ENCODE results near the gene NEK6.
A peak's percentile ranks its signal among the peaks of the same experiment; 100 is the strongest.

Gene NEK6

DNA sequence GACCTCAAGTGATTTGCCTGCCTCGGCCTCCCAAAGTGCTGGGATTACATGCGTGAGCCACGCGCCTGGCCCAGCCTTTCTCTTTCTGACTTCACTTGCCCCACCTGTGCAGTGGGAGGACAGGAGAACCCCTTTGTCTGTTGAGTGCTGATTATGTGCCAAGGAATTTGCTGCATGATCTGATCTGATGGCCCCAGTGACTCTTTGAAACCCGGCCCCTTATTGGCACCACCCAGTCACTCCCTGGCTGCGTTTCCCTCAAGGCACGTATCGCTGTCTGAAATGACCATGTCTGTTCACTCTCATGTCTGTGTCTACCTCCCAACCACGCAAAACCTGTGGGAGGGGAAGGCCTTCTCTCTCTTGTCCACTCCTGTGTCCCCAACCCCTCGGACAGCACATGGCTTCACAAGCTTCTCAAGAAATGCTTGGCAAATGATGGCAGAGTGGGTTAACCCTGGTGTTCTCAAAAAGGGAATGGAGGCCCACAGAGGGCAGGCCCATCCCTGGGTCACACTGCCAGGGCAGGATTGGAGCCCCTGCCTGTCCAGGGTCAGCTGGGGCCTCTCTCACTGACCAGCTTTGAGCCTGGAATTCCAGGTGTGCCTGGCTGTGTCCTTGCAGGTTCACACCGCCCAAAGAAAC lies 21.9 kb downstream of the NEK6 start:
- DNase-seq (ENCODE audit: low spot score) = no peak

DNA sequence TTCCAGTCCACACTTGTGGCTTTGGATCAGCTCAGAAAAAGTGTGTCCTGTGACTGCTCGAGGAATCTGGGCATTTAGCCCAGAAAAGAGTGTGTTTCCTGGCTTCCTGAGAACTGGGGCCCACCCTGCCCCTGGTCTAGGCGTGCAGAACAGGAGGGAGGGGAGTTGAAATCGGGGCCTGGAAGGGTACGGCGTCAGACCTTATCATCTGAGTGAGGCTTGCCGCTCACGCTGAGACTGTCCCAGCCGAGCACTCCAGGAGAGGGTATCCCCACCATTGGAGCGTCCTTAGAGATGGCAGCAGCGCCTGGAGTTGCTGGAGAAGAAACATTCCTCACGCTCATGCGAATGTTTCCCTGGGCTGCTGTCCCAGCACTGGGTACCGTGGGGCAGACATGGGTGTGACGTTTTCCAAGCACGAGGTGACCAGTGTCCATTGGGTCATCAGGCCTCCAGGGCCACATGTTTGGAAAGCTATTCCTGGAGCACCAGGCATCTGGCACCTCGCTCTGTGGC lies 22.5 kb downstream of the NEK6 start:
- DNase-seq (ENCODE audit: low spot score) = no peak

DNA sequence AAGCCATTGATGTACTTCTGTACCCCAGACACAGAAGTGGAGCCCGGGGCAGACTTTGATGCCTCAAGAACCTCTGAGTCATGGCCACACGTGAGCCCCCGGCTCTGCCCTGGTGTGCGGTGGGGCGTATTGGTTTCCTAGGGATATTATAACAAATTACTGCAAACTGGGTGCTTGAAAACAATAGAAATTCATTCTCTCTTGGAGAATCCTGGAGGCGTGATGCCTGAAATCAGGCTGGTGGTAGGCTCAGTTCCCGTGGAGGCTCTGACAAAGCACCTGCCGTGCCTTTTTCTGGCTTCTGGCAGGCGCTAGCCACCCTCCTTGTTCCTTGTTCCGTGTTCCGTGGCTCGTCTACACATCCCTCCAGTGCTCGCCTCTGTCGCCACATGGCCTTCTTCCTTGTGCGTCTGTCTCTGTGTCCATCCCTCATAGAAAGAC lies 24.2 kb downstream of the NEK6 start:
- DNase-seq (ENCODE audit: low spot score) = no peak

DNA sequence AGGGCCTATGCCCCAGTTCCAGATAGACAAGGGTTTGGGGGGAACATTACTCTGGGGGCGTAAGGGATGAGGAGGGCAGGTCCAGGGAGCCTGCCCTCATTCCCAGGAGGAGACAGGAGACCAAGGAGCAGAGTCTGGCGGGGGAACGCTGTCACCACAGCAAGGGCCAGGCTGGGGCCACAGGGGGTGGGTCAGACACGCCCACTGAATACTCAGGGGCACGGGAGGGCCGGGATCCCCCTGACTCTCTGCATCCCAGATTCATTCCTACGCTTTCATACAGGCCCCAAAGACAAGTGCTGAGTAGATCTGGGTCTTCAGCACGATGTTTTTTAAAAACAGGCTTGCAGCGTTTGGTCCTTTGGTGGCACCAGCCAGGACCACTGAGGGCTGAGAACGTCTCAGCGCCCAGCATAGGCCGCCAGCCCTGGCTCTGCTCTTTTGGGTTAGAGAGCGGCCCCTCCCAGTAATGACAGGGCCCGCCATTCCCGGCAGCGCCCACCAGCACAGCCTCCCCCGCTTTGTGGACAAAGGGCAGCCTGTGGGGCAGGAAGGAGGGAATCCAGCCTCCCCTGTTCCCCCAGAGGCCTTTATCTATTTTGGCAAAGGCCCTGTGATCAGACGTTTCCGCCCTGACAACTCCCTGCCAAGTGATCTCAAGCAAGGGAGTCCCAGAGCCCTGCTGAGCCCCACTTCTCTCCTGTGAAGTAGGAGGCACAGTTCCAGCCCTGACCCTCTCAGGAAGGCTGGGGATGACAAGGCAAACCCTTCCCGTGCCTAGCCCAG lies 24.9 kb downstream of the NEK6 start:
- no peak for DNase-seq (ENCODE audit: low spot score)

DNA sequence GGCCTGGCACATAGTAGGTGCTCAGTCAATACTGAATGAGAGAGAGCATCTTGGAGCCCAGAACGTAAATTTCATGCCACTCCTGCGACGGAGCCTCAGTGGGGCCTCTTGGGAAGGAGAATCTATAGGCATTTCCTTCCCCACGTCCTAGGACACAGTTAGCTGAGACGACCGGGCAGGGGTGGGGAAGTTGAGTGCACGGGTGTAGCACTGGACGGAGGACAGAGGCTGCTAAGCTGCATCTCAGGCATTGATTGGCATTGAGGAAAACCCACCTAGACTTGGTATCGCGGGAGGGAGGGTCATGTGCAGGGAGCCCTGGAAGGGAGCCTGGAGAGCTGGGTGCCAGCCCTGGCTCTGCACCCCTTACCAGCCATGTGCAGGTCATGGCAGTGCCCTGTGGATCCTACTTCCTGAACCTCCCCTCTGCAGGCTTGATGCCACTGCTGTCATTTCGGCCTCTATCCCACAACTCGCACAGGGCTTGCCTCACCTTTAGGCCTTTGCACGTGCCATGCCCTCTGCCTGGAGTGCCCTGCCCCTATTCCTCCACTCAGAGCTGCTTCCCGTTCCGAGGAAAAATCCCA lies 25.6 kb downstream of the NEK6 start:
- no peak for DNase-seq (ENCODE audit: low spot score)

DNA sequence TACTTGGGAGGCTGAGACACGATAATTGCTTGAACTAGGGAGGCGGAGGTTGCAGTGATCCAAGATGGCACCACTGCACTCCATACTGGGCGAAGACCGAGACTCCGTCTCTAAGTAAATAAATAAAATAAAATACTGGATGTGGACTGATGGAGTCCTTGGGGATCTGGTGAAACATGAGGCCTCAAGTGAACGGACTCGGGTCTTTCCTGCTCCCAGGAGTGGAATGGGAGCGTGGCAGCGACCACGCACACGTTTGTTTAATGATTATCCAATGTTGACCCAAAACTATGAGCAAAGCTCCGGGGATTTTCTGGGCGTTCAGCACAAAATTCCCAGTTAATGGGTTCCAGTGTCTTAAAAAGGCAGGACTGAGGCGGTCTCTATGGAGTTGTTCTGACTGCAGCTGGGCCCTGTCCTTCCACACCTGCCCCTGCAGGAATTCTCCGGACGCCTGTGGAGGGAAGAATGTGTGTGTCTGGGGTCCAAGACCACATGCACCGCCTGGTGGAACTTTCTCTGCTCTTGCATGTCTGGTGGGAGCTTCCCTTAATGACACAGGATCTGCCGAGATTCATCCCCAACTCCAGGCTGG lies 26.6 kb downstream of the NEK6 start:
- no peak for DNase-seq (ENCODE audit: low spot score)

DNA sequence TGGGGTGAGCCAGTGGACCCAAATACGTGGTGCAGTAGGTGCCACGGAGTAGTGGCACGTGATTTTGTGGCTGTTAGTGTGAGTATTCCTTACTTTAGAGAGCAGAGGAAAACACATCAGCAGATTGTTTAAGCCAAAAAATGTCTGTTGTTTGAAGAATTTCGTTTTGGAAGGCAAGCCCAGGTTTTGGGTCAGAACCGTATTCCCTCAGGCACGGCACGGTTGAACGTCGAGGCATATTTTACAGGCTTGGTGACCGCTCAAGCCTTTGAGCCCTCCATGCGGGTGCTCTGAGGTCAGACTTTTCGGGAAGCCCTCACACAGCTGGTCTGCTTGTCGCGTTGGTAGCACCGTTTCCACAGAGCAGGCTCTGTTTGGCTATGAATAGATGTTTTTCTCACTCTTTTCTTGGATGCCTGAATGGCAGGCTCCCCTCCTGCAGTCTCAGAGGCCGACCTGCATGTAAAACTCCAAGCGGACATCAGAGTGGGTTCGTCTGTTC lies 27.2 kb downstream of the NEK6 start:
- DNase-seq (ENCODE audit: low spot score) = no peak

DNA sequence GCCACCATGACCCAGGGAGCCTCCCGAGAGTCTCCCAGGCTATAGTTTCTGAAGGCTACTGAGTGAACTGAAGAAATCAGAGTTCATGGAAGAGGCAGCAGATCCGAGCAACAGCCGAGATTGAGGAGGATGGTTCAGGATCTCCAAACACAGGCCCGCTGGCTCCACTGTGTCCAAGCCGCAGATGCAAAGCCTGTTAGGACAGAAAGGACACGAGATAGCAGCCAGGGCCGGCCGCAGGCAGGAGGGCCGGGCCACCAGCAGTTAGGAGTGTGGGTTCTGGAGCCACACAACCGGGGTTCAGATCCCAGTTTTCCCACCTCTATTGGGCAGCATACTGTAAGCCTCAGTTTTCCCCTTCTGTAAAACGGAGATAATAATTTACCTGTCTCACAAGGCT lies 27.7 kb downstream of the NEK6 start:
- DNase-seq (ENCODE audit: low spot score) = no peak

DNA sequence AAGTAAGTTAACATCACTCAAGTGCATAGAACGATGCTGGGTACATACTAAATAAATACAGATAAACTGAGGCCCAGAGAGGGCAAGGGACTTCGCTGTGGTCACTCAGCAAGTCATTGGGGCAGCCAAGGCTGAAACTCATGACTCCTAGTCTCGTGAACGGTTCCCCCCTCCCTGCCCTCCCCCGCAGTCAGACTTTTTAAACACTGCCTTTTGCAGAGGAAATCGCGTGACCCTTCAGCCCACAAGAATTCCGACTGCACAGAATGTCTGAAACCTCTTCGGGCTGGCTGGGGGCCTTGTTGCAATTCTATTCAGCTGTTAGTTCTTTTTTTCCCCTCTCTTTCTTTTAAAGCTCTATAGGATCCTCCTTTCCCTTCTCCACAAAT lies 28.1 kb downstream of the NEK6 start:
- no peak for DNase-seq (ENCODE audit: low spot score)

DNA sequence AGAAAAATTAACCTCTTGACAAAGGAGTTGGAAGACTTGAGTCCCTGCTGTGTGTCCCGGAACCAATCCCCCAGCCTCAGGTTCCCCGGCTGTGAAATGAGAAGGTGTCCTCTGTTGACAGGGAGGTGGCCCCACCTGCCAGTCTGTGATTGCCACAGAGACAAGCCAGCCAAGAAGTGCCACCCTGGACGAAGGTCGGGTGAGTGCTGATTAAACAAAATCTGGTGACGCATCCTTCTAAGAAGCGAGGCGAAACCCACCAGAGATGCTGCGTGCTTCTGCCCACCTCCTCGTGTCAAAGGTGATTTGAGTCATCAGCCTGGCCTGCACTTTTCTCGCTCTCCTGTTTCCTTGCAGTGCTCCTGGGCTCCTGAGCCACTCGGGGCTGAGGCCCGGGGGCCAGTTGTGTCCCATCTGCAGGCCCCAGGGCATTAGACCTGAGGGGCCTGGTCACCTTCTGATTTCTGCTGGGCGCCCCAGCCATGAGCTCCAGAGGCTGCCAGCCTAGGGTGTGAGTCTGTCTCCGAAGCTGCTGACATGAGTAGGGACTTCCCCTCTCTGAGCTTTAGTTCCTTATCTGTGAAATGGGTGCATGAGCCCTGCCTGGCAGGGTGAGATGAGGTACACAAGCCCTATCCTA lies 28.7 kb downstream of the NEK6 start:
- DNase-seq (ENCODE audit: low spot score) = peak; percentile 77

DNA sequence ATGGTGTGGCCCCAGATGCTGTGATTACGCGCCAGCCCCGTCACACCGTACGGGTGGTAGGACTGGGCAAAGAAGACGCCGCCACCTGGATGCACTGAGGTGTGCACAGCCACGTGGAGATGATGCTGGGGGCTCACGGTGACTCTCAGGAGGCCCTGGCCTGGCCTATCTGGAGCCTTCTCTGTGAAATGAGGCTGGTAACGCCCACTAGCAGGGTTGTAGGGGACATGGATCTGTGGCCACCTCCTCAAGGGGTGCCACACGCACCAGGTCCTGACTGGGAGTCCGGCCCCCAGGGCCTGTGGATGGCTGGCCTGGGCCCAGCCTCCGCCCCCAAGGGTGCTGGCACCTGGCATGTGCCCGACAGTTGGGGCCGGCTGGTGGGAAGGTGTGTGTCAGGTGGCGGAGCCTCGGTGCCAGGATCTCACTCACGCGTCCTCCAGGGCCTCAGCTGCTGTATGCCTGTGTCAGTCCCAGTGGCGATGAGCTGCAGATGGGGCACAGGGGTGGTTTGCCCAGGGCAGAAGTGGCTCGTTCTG lies 32.4 kb downstream of the NEK6 start:
- peak; percentile 86 for DNase-seq (ENCODE audit: low spot score)

DNA sequence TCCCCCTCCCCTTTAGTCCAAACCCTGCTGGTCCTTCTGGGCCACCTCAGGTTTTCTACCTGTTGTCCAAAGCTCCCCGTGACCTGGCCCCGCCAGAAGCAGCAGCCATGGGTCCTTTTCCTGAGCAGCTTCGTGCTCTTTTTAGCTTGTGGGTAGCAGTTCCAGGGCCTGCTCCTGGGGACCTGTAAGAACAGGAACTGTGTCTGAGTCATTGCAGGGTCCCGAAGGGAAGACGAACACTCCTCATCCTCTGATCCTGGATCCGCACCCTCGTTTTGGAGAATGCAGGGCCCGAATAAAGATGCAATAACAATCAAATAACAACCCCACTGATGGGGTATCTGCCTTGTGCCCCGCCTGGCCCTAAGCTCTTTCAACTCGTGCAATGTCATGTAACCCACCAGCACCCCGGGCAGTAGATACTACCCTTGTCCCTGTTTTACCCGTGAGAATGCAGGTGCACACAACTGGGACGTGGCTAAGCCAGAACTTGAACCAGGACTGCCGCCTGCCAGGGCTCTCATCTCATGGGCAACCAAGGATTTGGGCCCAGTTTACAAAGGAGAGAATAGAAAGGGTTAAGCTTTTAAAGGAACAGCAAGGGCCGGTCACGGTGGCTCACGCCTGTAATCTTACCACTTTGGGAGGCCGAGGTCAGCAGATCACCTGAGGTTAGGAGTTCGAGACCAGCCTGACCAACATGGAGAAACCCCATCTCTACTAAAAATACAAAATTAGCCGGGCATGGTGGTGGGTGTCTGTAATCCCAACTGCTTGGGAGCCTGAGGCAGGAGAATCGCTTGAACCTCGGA lies 33.2 kb downstream of the NEK6 start:
- DNase-seq (ENCODE audit: low spot score) = no peak

DNA sequence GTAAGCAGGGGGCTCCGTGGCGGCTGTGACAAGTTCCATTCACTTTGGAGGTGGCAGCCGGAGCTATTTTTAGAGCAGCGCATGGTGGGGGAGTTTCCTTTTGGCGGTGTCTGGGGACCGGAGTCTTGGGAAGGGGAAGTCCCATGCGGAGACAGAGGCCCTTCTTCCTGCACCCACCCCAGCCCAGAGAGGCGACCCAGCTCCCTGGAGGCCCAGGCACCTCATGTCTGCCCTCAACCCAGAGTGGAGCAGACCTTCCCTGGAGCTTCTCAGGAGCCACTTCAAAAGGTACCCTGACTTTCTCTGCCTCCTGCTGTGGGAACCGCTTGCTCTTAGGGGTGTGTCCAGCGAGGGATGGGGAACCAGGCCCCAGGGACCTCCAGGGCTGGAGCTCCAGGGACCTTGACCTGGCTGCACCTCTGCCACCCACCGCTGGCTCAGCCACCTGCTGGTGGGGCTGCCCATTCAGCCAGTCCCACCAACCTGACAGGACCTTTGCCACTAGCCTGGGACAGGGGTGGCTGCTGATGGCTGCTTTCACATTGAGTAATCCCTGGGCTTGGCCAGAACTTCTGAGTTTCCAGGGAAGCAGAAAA lies 34.1 kb downstream of the NEK6 start:
- peak; percentile 66 for DNase-seq (ENCODE audit: low spot score)

DNA sequence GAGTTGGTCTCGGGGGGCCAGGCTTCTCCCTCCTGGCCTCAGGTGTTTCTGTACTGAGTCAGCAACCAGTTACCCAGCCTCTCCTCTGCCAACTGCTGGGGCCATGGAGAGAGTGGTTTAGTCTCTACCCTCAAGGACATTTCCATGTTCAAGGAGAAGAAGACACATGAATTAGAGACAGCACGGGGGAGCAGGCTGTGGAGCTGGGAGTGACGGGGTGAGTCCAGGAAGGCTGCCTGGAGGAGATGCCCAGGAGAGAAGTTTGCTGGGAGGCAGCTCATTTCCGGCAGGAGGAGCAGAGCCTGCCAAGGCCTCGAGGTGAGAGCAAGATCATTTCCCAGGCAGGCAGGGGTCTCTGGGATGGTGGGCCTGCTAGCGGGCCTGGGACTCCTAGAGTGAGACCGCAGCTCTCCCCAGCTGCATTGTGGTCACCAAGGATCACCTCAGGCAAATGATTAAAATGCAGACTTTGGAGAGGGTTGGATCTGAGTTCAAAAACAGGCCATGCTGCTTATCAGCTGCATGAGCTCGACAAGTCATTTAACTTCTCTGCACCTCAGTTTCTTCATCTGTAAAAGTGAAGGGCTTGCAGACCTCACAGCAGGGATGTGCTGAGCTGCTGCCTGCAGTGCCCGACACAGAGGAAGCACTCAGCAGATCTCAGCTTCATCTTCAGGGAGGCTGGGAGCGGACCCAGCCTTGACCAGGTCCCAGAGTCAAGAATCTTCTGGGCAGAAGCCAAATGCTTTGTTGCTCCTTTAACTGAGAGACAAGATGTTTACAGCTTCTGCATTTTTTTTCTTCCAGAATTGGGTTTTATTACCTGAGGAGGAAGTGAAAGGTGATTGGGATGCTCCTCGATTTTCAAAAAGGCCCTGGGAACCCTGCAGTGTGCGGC lies 35.2 kb downstream of the NEK6 start:
- DNase-seq (ENCODE audit: low spot score) = no peak

DNA sequence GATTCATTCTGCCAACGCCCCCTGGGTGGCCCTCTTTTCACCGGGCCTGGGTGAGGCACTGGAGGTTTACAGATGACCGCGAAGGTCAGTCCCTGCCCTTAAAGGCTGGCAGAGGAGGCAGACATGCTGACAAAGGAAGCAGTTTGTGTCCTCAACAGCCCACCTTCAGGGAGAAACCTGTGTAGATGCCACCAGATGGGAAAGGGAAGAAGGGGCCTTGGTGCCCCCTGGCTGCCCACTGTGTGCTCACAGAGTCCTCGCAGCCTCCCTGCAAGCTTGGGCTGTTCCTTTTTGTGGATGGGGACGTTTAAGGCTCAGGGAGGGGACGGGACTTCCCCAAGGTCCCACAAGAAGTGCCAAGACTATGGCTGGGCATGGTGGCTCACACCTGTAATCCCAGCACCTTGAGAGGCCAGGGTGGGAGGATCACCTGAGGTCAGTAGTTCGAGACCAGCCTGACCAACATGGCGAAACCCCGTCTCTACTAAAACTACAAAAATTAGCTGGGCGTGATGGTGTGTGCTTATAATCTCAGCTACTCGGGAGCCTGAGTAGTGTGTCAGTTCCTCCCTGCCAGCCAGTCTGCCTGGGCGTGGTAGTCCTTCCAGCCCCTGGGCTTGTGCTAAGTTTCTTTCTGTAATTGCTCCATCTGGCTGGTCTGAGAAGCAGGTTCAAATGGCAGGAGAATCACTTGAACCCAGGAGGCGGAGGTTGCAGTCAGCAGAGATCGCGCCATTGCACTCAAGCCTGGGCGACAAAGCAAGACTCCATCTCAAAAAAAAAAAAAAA lies 36.2 kb downstream of the NEK6 start:
- no peak for DNase-seq (ENCODE audit: low spot score)

DNA sequence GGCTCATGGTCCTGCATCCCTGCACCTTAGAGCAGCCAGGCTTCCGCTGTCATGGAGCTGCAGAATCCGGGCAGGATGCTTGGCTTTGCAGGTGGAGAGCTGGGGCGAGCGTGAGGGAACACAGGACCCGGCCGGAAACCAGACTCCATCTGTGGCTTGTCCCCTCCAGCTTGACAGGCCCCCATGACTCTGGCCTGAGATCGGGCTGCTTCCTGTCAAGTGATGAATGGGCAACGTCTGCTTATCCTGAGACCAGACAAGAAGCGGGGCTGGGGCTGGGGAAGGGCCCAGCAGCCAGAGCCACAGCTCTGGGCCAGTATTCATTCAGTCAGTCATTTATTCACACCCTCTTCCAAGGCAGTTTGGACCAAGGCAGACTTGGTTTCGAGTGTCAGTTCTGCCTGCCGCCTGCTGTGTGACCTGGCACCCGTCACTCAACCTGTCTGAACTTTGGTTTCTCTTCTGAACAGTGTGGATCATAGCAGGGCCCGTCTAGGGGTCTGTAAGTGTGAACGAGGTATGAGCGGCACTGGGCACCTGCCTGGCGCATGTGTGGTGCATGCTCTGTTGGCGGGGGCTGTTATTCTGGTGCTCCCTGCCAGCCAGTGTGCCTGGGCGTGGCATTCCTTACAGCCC lies 37.5 kb downstream of the NEK6 start:
- DNase-seq (ENCODE audit: low spot score) = no peak

DNA sequence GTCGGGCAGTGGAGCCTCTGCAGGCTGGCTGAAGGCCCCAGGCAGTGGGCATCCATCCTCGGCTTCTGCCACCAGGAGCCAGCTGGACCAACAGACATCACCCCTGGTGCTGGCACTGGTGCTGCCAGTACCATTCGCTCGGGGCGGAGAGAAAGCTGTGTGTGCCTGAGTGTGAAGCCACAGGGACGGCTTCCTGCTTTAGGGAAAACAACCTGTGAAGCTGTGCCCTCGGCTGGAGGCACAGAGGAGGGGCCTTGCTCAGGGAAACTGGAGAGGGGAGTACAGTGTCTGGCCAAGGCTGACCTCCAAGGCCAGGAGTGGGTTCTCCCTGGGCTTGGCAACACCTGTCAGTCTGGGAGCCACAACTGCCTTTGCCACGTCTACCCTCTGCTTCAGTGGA lies 38.3 kb downstream of the NEK6 start:
- DNase-seq (ENCODE audit: low spot score) = no peak
